ENCODE results near the gene SLC25A40.
"Not testable (repeated sequence)": the region's sequence is repeated elsewhere in the genome, so short reads cannot be mapped to it uniquely, and the experiment has no call there.

The SLC25A40 gene

DNA sequence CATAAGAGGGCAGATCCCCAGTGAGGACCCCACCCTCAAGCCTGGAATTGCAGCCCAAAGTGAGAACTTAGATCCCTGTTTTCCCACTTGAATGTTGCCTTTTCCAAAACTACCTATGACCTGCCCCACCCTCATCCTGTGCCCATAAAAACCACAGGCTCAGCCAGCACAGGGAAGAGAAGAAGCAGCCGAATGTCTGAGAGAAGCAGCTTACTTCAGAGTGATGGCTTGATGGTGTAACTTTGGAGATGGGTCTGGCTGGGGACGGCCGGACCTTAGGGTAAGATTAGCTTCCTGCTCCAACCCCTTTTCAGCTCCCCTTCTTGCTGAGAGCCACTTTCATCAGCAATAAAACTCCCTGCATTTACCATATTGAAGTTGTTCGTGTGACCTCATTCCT is 5.7 kb downstream of the SLC25A40 start:
- no peak for DNase-seq

DNA sequence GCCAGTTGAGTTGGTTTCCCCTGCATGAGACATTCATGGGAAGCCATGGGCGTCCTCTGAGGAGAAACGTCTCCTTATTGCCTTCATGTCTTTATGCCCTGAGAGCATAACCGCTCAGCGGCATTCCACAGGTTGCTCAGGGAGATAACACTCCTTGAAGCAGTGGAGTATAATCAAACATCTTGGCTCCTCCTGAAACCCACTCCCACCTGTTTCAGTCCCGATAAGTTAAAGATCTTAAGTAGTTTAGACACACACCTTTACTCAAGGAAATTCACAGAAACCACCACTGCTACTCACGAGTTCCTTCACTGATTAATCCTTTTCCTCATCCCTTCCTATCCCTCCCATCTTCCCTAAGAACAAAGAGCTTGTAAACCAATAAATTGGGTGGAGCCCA is 9.6 kb downstream of the SLC25A40 start:
- DNase-seq, result not testable (repeated sequence)

DNA sequence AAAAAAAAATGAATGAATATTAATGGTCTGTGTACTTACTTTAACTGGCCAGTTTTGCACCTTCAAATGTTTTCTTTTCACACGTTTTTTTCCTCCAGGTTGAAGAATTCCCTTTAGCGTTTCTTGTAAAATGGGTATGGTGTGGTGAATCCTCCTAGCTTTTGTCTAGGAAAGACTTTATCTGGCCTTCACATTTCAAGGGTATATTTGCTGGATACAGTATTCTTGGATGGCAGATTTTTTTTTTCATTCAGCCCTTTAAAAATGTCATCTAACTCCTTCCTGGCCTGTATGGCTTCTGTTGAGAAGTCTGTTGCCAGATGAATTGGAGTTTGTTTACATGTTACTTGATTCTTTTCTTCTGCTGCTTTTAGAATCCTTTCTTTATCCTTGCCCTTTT is 10.1 kb downstream of the SLC25A40 start:
- no peak for DNase-seq

DNA sequence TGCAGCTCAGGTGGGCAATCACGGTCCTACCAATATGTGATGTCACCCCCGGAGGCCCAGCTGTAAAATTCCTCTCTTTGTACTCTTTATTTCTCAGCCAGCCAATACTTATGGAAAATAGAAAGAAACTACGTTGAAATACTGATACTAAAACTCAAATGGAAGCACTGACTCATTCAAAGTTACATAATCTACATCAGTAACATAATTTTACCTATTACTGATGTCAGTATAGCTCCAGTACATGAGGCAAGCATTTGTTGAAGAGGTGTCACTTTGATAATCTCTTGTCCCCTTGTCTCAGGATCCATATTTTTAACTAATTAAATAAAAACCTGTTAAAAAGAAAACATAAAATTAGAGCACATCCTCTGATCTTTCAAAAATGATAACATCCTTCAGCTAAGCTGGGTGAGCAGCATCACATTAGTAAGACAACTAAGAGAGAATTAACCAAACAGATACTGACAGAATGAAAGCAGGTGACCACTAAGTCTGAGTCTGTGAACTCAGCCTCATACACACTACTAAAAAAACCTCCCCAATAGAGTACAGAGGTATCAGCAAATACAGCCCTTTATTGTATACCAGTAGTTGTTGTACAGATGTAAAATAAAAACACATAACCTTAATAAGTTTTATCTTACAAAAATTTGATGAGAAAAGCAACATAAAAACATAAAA is 17.6 kb downstream of the SLC25A40 start:
- DNase-seq, result no peak

DNA sequence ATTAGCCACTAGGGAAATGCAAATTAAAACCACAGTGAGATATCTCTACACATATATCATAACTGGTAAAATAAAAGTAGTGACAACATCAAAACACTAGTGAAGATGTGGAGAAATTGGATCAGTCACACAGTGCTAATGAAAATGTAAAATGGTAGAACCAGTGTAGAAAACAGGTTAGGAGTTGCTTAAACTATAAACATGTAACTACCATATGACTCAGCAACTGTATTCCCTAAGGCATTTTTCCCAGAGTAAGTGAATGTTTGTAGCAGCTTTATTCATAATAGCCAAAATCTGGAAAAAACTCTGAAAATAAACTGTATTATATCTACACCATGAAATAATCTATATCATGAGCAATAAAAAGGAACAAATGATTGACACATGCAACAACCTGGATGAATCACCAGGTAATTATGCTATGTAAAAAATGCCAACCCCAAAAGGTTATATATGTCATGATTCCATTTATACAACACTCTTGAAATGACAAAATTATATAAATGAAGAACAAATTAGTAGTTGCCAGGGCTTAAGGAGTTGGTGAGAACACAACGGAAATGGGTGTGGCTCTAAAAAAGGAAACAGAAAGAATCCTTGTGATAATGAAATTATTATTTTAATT is 22.8 kb downstream of the SLC25A40 start:
- no peak for DNase-seq

DNA sequence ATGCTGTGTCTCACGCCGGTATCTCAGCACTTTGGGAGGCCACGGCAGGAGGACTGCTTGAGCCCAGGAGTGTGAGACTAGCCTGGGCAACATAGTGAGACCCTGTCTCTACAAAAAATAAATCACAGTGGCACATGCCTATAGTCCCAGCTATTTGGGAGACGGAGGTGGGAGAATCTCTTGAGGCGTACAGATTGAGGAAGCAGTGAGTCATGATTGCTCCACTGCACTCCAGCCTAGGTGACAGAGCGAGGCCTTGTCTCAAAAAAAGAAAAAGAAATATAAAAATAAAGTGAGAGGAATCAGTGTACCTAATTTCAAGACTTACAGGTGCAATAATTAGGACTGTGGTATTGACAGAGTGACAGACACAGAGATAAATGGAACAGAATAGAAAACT is 23.9 kb downstream of the SLC25A40 start:
- no peak for DNase-seq

DNA sequence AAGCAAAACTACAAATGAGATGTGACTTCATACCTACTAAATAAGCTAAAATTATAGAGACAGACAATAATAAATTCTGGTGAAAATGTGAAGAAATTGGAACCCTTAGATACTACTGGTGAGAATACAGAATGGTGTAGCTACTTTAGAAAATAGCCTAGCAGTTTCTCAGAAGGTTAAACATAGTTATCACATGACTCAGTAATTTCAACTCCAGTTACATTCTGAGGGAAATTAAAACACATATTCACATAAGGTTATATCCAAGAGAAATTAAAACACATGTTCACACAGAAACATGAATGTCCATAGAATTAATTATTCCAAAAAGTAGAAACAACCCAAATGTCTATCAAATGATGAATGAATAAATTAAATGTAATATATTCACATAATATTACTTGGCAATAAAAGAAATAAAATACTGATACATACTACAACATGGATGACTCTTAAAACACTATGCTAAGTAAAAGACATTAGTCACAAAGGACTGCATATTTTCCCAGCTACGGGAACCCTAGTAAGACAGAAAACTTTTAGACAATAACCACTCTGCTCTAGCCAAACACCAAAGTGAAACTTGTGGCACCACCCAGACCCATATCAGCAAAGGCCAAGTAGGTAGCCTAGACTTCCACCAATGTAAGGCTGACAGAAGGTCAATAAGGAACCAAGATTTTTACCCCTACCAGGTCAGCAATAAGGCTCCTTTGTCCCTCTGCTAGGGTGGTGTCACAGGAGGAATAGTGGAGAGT is 25.1 kb downstream of the SLC25A40 start:
- DNase-seq, result no peak

DNA sequence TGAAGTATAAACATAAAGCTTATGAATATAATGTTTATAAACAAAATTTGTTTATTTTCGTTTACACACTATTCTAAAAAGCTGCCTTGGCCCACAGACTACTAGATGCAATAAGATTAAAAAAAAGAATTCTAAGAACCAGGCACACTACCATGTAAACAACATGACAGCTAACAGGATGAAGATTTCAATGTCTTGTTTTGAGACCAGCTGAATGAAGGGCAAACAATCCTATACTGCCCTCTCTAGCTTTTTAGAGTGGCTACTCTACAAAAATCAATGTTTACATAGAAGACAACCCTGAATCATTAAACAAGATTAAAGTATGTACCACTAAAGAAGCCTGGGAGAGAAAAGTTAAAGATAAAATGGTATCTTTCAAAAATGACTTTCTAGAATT is 38.6 kb downstream of the SLC25A40 start:
- no peak for DNase-seq

DNA sequence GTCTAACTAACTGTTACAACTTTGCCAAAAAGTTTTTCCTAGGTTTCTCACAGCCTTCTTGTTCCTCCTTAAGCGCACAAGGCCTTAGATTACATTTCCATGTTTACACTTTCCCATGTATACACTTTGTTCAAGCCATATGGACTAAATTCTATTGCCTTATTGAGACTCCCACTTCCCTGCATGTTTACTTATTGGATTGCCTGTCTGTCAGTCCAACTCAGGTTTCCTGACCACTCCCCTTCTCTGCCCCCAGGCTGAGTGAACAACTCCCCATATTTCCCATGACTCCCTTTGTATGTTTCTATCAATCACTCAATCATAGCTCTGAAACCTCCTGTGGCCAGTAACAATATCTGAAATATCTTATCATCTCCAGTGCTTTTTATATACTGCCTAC is 43.0 kb downstream of the SLC25A40 start:
- no peak for DNase-seq

DNA sequence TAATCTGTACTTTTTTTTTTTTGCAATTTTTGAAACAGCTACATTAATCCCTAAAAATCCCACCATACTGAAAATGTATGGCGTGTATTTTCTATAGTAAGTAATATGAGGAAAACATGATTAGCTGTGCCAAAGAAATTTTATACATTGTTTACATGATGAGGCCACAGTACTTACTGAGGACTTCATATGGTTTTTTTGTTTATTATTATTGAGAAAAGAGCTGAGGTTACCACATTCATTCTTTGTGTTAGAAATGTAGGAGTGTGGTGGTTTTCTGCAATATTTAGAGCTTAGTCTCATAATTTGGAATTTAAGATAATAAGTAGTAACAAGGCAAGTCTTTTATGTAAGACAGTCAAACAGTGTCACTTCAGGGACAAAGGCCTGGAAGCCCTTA is 45.1 kb downstream of the SLC25A40 start:
- no peak for DNase-seq

DNA sequence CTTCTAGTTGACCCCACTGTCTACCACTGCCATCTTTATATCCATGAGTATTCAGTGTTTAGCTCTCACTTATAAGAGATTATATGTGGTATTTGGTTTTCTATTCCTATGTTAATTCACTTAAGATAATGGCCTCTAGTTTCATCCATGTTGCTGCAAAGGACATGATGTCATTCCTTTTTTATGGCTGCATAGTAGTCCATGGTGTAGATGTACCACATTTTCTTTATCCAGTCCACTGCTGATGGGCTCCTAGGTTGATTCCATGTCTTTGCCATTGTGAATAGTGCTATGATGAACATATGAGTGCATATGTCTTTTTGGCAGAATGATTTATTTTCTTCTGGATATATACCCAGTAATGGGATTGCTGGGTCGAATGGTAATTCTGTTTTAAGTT is 47.8 kb downstream of the SLC25A40 start:
- DNase-seq, result not testable (repeated sequence)

DNA sequence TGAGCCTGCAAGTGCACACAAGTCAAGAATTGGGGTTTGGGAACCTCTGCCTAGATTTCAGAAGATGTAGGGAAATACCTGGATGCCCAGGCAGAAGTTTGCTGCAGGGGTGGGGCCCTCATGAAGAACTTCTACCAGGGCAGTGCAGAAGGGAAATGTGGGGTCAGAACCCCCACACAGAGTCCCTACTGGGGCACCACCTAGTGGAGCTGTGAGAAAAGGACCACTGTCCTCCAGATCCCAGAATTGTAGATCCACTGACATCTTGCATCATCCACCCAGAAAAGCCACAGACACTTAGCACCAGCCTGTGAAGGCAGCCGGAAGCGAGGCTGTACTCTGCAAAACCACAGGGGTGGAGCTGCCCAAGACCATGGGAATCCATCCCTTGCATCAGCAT is 50.8 kb downstream of the SLC25A40 start:
- not testable (repeated sequence) for DNase-seq

DNA sequence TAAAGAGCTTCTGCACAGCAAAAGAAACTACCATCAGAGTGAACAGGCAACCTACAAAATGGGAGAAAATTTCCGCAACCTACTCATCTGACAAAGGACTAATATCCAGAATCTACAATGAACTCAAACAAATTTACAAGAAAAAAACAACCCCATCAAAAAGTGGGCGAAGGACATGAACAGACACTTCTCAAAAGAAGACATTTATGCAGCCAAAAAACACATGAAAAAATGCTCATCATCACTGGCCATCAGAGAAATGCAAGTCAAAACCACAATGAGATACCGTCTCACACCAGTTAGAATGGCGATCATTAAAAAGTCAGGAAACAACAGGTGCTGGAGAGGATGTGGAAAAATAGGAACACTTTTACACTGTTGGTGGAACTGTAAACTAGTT is 54.1 kb downstream of the SLC25A40 start:
- not testable (repeated sequence) for DNase-seq

DNA sequence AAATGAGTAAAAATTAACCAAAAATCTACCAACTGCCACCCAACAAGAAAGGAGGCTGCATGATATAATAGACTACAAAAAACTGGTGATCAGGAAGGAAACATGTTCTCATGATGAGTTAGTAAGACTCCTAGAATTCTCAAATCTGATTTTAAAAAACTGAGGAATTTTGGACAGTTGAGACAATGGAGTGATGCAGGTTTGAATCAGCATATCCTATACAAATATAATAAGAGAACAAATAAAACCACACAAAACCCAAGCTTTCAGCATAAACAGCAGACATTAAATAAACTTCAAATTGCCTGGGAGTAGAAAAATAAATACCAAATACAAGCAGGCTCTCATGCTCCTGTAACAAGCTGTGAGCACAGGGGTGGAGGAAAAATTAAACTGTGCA is 57.8 kb downstream of the SLC25A40 start:
- no peak for DNase-seq

DNA sequence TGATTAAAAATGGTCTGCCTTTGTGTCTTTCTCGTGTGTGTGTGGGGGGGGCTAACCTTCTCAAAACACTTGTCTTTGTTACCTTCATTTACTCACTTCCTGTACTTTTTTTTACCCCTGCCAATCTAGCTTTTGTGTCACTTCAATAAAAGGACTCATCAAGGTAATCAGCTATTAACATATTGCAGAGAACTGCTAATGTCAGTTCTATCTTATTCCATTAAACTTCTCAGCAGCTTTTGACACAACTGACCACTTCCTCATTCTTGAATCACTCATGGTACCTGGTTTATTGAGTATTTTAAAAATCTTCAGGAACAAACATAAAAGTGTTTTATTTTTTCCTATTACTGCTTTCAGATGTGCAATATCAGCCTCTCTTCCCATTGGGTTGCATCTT is 59.8 kb downstream of the SLC25A40 start:
- DNase-seq, result no peak

DNA sequence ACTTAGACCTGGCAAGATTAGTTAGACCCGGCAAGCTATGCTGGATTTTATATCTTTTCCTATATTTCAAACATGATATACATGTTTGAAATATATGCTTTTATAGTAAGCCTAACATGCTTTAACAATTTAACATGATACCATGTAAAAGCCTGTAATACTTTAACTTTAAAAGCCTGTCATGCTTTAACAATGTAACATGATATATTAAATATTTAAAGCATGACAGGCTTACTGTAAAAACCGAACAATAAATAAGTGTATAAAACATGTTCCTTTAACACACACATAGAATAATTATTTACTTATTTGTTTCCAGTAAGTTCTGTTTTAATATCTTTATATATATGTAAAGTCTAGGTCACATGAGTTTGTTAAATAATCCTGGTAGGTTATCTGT is 65.4 kb downstream of the SLC25A40 start:
- DNase-seq, result no peak

DNA sequence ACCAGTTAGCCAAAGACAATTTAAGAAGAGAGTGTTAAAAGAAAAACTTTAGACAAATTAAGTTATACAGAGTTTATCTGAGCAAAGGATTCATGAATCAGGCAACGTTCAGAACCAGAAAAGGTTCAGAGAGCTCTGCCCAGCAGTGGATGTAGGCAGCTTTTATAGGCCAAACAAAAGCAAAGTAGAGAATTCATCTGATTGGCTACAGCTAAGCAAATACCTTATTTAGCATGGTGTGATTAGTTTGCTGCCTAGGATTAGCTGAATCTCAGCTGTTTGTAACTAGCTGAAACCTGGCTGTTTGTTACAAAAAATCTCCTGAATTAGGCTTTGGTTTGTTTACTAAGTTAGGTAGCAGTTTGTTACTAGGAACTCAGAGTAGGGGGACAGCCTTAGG is 66.0 kb downstream of the SLC25A40 start:
- no peak for DNase-seq

DNA sequence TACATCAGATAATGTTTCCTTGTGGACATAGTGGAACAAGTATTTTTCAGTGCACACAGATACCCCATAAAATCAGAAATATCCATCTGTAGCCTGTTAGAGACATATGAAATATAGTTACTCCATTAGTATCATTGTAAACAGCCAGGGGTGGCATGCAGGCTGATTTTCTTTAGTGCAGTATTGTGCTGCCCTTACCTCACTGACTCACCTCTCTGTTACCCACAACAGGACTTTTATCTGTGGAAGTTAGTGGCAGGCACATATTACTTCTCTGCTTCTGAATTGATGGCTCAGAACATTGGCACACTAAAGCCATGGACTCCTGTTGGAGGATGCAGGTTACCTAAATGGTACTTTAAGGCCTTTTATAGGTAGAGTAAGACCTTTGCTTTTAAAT is 70.0 kb downstream of the SLC25A40 start:
- no peak for DNase-seq

DNA sequence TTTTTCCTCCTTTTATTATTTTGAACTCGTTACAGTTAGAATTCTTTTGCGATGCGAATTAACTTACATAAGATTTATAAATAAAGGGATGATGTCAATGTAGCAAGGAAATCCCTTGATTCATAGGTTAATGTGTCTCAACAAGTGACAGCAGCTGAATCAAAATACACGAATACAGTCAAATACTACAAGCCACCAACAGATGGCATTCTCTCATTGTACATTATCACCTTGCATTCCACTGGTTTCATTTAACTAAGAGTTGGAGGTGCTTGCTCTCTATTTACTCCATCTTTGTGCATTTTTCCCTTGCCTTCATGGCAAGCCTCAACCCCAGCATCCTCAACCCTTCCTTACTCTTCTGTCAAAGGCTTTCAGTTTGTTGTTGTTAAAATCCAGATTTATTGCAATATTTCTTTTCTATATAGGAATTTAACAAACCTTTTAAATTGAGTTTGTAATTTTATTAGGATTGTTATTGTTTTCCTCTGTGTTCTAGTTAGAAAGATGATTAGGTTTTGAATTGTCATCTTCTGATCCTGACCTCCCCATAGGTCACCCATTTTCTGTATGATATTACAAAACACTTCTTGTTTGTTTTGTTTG is 78.3 kb downstream of the SLC25A40 start:
- peak; percentile 20 for DNase-seq

DNA sequence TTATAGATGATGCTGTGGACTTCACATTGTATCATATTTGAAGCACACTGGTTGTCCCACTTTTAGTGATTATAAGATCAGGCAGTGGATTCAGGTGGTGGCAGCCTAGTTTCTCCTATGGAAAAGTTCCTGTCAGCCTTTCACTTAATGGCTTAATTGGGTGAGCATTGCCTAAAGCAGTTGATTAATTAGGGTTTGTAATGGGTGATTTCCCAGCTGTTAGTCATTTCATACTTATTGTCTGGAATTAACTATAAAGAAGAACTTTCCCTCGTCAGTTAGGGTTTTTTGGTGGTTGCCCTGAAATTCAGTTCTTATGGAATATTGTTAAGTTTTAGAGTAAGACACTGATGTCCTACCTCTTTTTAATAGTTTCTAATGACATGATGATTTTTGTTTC is 78.8 kb downstream of the SLC25A40 start:
- DNase-seq, result peak; percentile 4

DNA sequence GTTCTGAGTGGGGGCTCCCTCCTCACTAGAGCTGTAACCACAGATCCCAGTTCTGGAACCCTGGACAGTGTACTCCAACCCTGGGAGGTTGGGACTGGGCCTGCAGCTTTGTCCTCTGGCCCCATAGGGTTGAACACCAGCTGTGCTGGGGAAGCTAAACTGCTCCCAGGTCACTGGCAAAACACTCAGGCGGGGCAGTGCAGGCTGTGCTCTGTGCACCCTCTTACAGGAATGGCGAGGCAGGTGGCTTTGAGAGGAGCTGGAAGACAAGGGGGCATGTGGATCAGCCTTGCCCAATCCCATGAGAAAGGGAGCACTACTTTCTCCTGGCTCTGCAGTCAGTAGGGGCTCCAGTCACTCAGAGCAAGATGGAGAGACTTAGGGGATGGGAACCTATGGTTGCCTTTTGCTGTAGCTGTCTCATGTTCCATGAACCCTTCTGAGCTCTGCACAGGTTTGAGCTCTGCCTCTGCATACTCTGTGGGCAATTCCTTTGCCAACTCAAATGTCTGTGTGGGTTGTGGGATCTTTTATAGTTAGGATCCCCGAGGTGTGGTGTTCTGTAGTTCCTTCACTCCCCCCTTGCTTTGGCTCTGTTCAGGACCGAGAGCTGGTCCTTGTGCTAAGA is 90.7 kb downstream of the SLC25A40 start:
- no peak for DNase-seq

DNA sequence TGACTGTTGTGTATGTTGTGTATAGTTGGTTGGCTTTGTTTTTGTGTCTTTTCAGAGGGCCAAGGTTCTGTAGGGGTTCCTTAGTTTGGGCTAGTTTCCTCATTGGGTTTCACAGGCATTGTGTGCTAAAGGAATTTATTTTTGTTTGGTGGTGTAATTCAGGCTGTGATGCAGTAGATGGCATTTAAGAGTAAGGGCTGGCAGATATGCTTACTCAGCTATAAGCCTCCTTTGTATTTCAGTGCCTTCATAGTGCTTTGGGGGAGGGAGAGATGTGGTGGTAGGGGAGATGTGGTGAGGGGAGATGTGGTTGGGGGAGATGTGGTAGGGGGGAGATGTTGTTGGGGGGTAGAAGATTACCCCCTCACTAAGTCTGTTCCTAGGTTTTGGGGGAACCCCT is 91.7 kb downstream of the SLC25A40 start:
- DNase-seq, result no peak

Data from retina (tissue), 1 donor.